Chondrocyte (in vitro differentiated cells): ENCODE measurements around the gene TIMM23. TPM values are rescaled to one million over a fixed set of nuclear protein-coding genes. Genes with fewer than 3 reads are reported as not detected.
"Not testable (repeated sequence)": the region's sequence is repeated elsewhere in the genome, so short reads cannot be mapped to it uniquely, and the experiment has no call there.

Experiments
- DNase-seq: peaks from one replicate; pipeline ENCODE4 v3.0.0; 2021; ENCODE audit warnings: mixed read lengths, low spot score
- H3K27ac Mint-ChIP-seq: one replicate; pipeline ENCODE4 v1.8.0; 2021; ENCODE audit warnings: mild to moderate bottlenecking, moderate library complexity, mixed read lengths; ENCODE audit not compliant: unreplicated experiment
- H3K27me3 Mint-ChIP-seq: 2 replicates; pipeline ENCODE4 v1.8.0; 2021; ENCODE audit warnings: low read depth, mixed read lengths
- H3K36me3 Mint-ChIP-seq: 2 replicates; pipeline ENCODE4 v1.8.0; 2021; ENCODE audit warnings: low read depth, mixed read lengths
- H3K4me1 Mint-ChIP-seq: 2 replicates; pipeline ENCODE4 v1.8.0; 2021; ENCODE audit warnings: low read depth, mild to moderate bottlenecking, mixed read lengths
- H3K4me3 Mint-ChIP-seq: one replicate; pipeline ENCODE4 v1.8.0; 2021; ENCODE audit warnings: mild to moderate bottlenecking, moderate library complexity, mixed read lengths; ENCODE audit not compliant: unreplicated experiment
- H3K9me3 Mint-ChIP-seq: 2 replicates; pipeline ENCODE4 v1.8.0; 2021; ENCODE audit warnings: low read depth, mixed read lengths
- CTCF ChIP-seq: fragments of 200-600 bp; sonication (generic); IDR thresholded peaks from 2 replicates; pipeline ENCODE4 v1.5.0; 2021; ENCODE audit warnings: antibody characterized with exemption, mild to moderate bottlenecking, moderate library complexity
- long read RNA-seq: library from polyadenylated mRNA; stranded (forward); transcript quantifications from one replicate; pipeline ENCODE4 v2.0.0, GENCODE V29; 2021
- total RNA-seq: library from RNA; stranded (reverse); gene quantifications from 3 replicates; pipeline ENCODE4 v1.2.1, GENCODE V29; 2021

The TIMM23 gene, protein sequence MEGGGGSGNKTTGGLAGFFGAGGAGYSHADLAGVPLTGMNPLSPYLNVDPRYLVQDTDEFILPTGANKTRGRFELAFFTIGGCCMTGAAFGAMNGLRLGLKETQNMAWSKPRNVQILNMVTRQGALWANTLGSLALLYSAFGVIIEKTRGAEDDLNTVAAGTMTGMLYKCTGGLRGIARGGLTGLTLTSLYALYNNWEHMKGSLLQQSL
- total RNA-seq = 60.2 to 68.2 TPM (median 62.4 TPM) in 3 replicates
- long read RNA-seq, transcript TIMM23-201 (7 exons, 1,222 nt) = major isoform, 40 of 44 reads
- long read RNA-seq, partial matches to known transcripts = 2 of 44 reads
- long read RNA-seq, other reads (novel, unspliced or antisense) = 2 of 44 reads

GRCh38 chr10:45972106-45972812 lies at the start of gene TIMM23:
Gene TIMM23 (plus strand): TSS chr10:45972489. CDS start chr10:45972625, 136 bp downstream.
- Mint-ChIP-seq H3K4me1 (peaks cover 38% of the 10 kb centered on the region), H3K4me3 (peak within 1 kb of the TSS; percentile 99), H3K27ac (peak within 1 kb of the TSS; percentile 98)
- not testable (repeated sequence) for H3K36me3 Mint-ChIP-seq, H3K27me3 Mint-ChIP-seq, H3K9me3 Mint-ChIP-seq
- peak; percentile 94 for DNase-seq

- H3K4me1 Mint-ChIP-seq, DNase-seq, H3K4me3 Mint-ChIP-seq, H3K27ac Mint-ChIP-seq, H3K9me3 Mint-ChIP-seq, H3K27me3 Mint-ChIP-seq, H3K36me3 Mint-ChIP-seq: not testable (repeated sequence)
Observed at GRCh38 chr10:45926790-45927189, 45.5 kb upstream of the TIMM23 start.

- not testable (repeated sequence) for H3K27ac Mint-ChIP-seq, H3K4me1 Mint-ChIP-seq, H3K27me3 Mint-ChIP-seq, DNase-seq, H3K4me3 Mint-ChIP-seq, H3K9me3 Mint-ChIP-seq, H3K36me3 Mint-ChIP-seq
Observed at GRCh38 chr10:45931305-45931704, 41.0 kb upstream of the TIMM23 start.

DNA sequence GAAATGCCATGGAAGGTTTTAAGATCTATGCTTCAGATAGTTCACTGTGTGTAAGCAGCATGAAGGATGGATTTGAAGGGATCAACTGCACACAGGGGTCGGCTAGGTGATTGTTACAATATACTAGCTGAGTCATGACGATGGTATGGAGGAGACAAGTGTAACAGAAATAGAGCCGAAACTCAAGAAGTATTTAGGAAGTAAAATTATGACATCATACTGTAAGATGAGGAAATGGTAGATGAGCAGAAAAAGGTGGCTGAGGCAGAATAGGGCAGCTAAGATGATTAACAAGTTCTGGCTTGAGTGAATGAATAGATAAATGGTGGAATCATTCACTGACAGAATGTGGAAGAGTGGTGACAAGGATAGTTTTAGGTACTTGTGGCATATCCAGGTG lies 37.5 kb upstream of the TIMM23 start:
- H3K9me3 Mint-ChIP-seq, H3K4me1 Mint-ChIP-seq, H3K4me3 Mint-ChIP-seq, H3K27ac Mint-ChIP-seq, H3K27me3 Mint-ChIP-seq, H3K36me3 Mint-ChIP-seq, DNase-seq: not testable (repeated sequence)

GRCh38 chr10:45939176-45939697 lies 33.1 kb upstream of the TIMM23 start:
- not testable (repeated sequence) for H3K27ac Mint-ChIP-seq, H3K9me3 Mint-ChIP-seq, H3K4me3 Mint-ChIP-seq, H3K36me3 Mint-ChIP-seq, H3K27me3 Mint-ChIP-seq, DNase-seq, H3K4me1 Mint-ChIP-seq

- not testable (repeated sequence) for H3K4me1 Mint-ChIP-seq, H3K27ac Mint-ChIP-seq, DNase-seq, H3K36me3 Mint-ChIP-seq, H3K27me3 Mint-ChIP-seq, H3K9me3 Mint-ChIP-seq, H3K4me3 Mint-ChIP-seq
Observed at GRCh38 chr10:45941196-45941595, 31.1 kb upstream of the TIMM23 start.

- not testable (repeated sequence) for H3K4me3 Mint-ChIP-seq, H3K4me1 Mint-ChIP-seq
Observed at GRCh38 chr10:45945476-45945875, 26.8 kb upstream of the TIMM23 start.

DNA sequence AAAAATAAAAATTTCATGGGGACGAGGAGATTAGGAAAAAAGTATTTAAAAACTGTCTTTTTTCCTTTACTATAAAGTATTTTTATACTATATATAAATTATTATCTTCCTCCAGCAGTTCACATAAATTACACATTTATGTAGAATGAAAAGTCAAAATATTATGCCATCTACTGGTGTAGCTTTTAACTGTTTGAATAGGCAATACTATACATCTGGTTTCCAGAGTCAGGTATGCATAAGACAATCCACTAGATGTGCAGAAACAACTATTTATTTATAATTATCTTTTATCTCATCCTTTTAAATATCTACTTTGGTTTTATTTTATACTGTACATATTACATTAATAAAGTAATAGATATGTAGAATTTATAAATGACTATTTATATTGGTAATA lies 24.9 kb upstream of the TIMM23 start:
- not testable (repeated sequence) for H3K9me3 Mint-ChIP-seq, H3K4me1 Mint-ChIP-seq, H3K27me3 Mint-ChIP-seq, H3K4me3 Mint-ChIP-seq, DNase-seq, H3K36me3 Mint-ChIP-seq, H3K27ac Mint-ChIP-seq
- TF ChIP-seq CTCF = peak; percentile 72

More at GRCh38 chr10:45945476-45945875, 26.8 kb upstream of the TIMM23 start:
- not testable (repeated sequence) for H3K36me3 Mint-ChIP-seq, DNase-seq, H3K27me3 Mint-ChIP-seq, H3K9me3 Mint-ChIP-seq
- peak overlapping the region; percentile 41 for H3K27ac Mint-ChIP-seq

- not testable (repeated sequence) for H3K27ac Mint-ChIP-seq, H3K36me3 Mint-ChIP-seq, DNase-seq
Observed at GRCh38 chr10:45948801-45949200, 23.5 kb upstream of the TIMM23 start.

GRCh38 chr10:45954367-45954766 lies 17.9 kb upstream of the TIMM23 start:
- not testable (repeated sequence) for H3K27me3 Mint-ChIP-seq, DNase-seq, H3K4me3 Mint-ChIP-seq, H3K9me3 Mint-ChIP-seq, H3K27ac Mint-ChIP-seq, H3K36me3 Mint-ChIP-seq, H3K4me1 Mint-ChIP-seq

More at GRCh38 chr10:45948801-45949200, 23.5 kb upstream of the TIMM23 start:
- not testable (repeated sequence) for H3K9me3 Mint-ChIP-seq, H3K27me3 Mint-ChIP-seq, H3K4me3 Mint-ChIP-seq, H3K4me1 Mint-ChIP-seq

DNA sequence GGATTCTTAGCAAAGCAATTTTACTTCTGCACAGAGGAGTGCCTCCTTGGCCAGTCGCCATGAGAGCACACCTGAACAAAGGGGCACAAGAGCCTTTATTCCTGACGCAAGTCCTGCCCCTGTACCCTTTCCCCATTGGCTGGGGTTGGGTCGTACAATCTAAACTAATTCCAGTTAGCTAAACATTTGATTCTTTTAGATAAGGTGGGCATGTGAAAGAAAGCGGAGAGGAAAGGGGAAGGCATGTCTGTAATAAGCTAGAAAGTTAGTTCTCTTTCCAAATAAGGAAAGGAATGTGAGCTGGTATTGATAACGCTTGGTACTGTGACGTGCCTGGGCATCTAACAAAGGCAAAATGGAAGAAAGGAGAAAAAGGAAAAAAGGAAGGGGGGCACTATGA lies 15.7 kb upstream of the TIMM23 start:
- not testable (repeated sequence) for H3K4me1 Mint-ChIP-seq, H3K27ac Mint-ChIP-seq, H3K4me3 Mint-ChIP-seq, H3K36me3 Mint-ChIP-seq, H3K27me3 Mint-ChIP-seq, H3K9me3 Mint-ChIP-seq, DNase-seq

- not testable (repeated sequence) for H3K27ac Mint-ChIP-seq, H3K36me3 Mint-ChIP-seq, H3K27me3 Mint-ChIP-seq, H3K4me3 Mint-ChIP-seq, H3K4me1 Mint-ChIP-seq, DNase-seq, H3K9me3 Mint-ChIP-seq
Observed at GRCh38 chr10:45957928-45958327, 14.4 kb upstream of the TIMM23 start.
